Thyroid gland (tissue), 4 donors: ENCODE measurements around the gene SP4. TPM values are rescaled to one million over a fixed set of nuclear protein-coding genes. Genes with fewer than 3 reads are reported as not detected.

Source experiments
- DNase-seq, 2 donors: peaks; one replicate each; pipeline ENCODE4 v3.0.0-alpha.2; 2019
- H3K27ac ChIP-seq, 3 donors: fragments of 200-600 bp; sonication (generic); 1 replicate in 2 of 3; 2 replicates in 1 of 3; pipeline ENCODE4 v1.5.1; 2016 to 2019; ENCODE audit warnings: mild to moderate bottlenecking in 1 of 3, moderate library complexity in 1 of 3
- H3K27me3 ChIP-seq: fragments of 200-600 bp; sonication (generic); one replicate; pipeline ENCODE4 v1.5.1; 2019
- H3K36me3 ChIP-seq, 2 donors: fragments of 200-600 bp; sonication (generic); one replicate each; pipeline ENCODE4 v1.5.1; 2016 to 2019
- H3K4me1 ChIP-seq, 2 donors: fragments of 200-600 bp; sonication (generic); one replicate each; pipeline ENCODE4 v1.5.1; 2017 to 2019
- H3K4me3 ChIP-seq, 3 donors: fragments of 200-600 bp; sonication (generic); replicated peaks in 1 of 3; 1 replicate in 2 of 3; 2 replicates in 1 of 3; pipeline ENCODE4 v1.5.1; 2016; ENCODE audit warnings: mild to moderate bottlenecking in 1 of 3
- H3K9me3 ChIP-seq: fragments of 200-600 bp; sonication (generic); one replicate; pipeline ENCODE4 v1.5.1; 2017
- CTCF ChIP-seq, 6 experiments: fragments of 200-600 bp in 3 of 6; fragments of 450-650 bp in 3 of 6; sonication (generic) in 3 of 6; IDR thresholded peaks; one replicate each; pipeline ENCODE4 v1.5.1; 2016 to 2019; ENCODE audit warnings: antibody characterized with exemption in 6 of 6, mild to moderate bottlenecking in 2 of 6, inconsistent platforms in 1 of 6, moderate library complexity in 1 of 6
- POLR2A ChIP-seq, 2 donors: fragments of 450-650 bp; IDR thresholded peaks; one replicate each; pipeline ENCODE4 v1.6.1; 2017; ENCODE audit warnings: antibody characterized with exemption in 2 of 2, mild to moderate bottlenecking in 2 of 2, moderate library complexity in 1 of 2
- WGBS, 2 donors: methylation state at CpG; one replicate each; pipeline ENCODE4 v1.1.5; 2017; 5-methylcytosine and 5-hydroxymethylcytosine counted together
- intact Hi-C: fragments of 100-400 bp; cut with DNase I; formaldehyde crosslinking; loops from one replicate; pipeline ENCODE4 v1.15.1; 2023
- total RNA-seq, 4 donors: library from RNA; depleted of rRNA; stranded (reverse); fragments of >200 nt; gene quantifications; one replicate each; pipeline ENCODE4 v1.2.3, GENCODE V29; 2016

SP4 gene
- total RNA-seq, 4 donors from 2014 or later = 16.9 to 33.8 (median 23.9) TPM

DNA sequence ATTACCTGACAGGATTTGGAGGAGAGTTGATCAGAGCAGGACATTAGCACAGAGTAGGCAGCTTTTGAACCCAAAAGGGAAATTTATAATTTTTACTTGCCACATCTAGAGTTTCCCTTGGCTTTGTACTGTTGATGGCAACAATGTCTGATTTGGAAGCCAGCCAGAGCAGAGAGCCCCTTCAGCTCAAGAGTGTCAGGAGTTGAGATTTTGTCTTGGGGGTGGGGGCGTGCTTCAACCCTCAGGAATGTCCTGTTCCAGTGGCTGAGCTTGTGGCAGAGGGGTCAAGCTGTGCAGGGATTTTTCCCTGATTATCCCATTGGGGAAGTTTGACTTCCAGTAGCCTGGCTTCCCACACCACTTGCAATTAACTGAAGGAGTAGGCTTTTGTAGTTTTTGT lies 27.0 kb downstream of the SP4 start:
- H3K9me3 ChIP-seq = no peaks in the 10 kb centered on the region
- 38 to 44% methylated on average over 1 of the region's 1 CpG for WGBS, 2 donors
- H3K27ac ChIP-seq = no peak overlapping the region
- no peaks in the 10 kb centered on the region for H3K36me3 ChIP-seq
- peak; percentile 54 to 57 for DNase-seq
- intact Hi-C loops = no loop called here
- TF ChIP-seq CTCF (IDR thresholded peaks at IDR 0.05) (no peak), POLR2A (IDR thresholded peaks at IDR 0.05) (no peak)
- H3K27me3 ChIP-seq = no peaks in the 10 kb centered on the region
- peaks cover 11 to 12% of the 10 kb centered on the region in 2 donors for H3K4me1 ChIP-seq
- no peak overlapping the region for H3K4me3 ChIP-seq

GRCh38 chr7:21461282-21461681 lies 33.4 kb downstream of the SP4 start:
- intact Hi-C loops = no loop called here
- WGBS, 2 donors = 86 to 98% methylated on average over 7 to 11 of the region's 26 CpGs
- no peak for DNase-seq
- Histone ChIP-seq H3K27ac (no peak overlapping the region), H3K27me3 (no peaks in the 10 kb centered on the region), H3K4me1 (no peaks in the 10 kb centered on the region), H3K36me3 (no peaks in the 10 kb centered on the region), H3K4me3 (no peak overlapping the region), H3K9me3 (no peaks in the 10 kb centered on the region)
- TF ChIP-seq POLR2A (IDR thresholded peaks at IDR 0.05) (no peak), CTCF (IDR thresholded peaks at IDR 0.05) (no peak)

- Histone ChIP-seq H3K9me3 (no peaks in the 10 kb centered on the region), H3K4me3 (no peak overlapping the region), H3K27ac (no peak overlapping the region), H3K36me3 (no peaks in the 10 kb centered on the region), H3K4me1 (no peaks in the 10 kb centered on the region), H3K27me3 (no peaks in the 10 kb centered on the region)
- 95 to 96% methylated on average over 3 of the region's 3 CpGs for WGBS, 2 donors
- no peak for TF ChIP-seq POLR2A (IDR thresholded peaks at IDR 0.05)
- DNase-seq = no peak
- intact Hi-C loops = no loop called here
Observed at GRCh38 chr7:21462081-21462480, 34.2 kb downstream of the SP4 start.

DNA sequence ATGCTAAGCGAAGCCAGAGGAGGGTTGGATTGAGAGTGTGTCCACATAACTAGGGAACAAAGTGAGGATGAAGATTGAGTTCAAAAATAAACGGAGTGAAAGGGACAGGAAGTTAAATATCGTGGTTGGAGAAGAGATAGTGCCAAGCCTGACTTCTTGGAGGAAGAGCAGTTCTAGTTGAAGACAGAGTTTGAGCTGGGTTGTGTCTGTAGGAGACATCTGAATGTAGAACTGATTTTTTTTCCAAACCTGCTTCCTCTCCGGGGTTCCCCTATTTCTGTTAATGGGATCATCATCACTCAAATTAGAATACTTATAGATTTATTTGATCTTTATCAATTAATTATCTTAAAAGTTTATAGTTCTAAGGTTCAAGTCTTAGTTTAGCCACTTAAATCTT lies 35.6 kb downstream of the SP4 start:
- H3K4me1 ChIP-seq = no peaks in the 10 kb centered on the region
- no peaks in the 10 kb centered on the region for H3K27me3 ChIP-seq
- no peak for TF ChIP-seq CTCF (IDR thresholded peaks at IDR 0.05)
- TF ChIP-seq POLR2A (IDR thresholded peaks at IDR 0.05) = no peak
- DNase-seq = no peak
- H3K27ac ChIP-seq = no peak overlapping the region
- H3K4me3 ChIP-seq = no peak overlapping the region
- H3K9me3 ChIP-seq = no peaks in the 10 kb centered on the region
- H3K36me3 ChIP-seq = no peaks in the 10 kb centered on the region
- intact Hi-C loops = no loop called here
- 88% methylated on average over 4 of the region's 4 CpGs for WGBS, 2 donors

- Histone ChIP-seq H3K9me3 (no peaks in the 10 kb centered on the region), H3K27me3 (no peaks in the 10 kb centered on the region), H3K27ac (no peak overlapping the region), H3K4me1 (no peaks in the 10 kb centered on the region), H3K36me3 (no peaks in the 10 kb centered on the region), H3K4me3 (no peak overlapping the region)
- intact Hi-C loops = no loop called here
- DNase-seq = no peak
- TF ChIP-seq CTCF (IDR thresholded peaks at IDR 0.05) = no peak
- TF ChIP-seq POLR2A (IDR thresholded peaks at IDR 0.05) = no peak
Observed at GRCh38 chr7:21468969-21469368, 41.1 kb downstream of the SP4 start.

DNA sequence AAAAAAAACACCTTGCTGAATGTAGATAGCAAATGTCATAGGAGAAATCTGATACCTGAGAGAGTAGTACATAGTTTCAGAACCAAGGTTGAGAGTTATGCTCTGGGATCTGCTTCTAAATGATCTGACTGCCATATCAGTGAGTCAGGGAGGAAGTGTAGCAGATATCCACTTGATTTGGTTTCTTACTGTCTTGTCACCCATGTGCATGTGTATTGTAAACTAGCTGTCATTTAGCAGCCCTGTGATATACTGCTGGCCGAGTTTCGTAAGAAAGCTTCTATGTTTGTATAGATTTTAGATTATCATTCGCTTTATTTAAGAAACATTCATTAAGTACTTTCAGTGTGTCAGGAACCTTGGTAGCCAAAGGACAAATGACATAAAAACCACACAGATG lies 42.0 kb downstream of the SP4 start:
- H3K36me3 ChIP-seq = no peaks in the 10 kb centered on the region
- no peak overlapping the region for H3K4me3 ChIP-seq
- intact Hi-C loops = no loop called here
- H3K4me1 ChIP-seq = no peaks in the 10 kb centered on the region
- WGBS, 2 donors = 96% methylated on average over 3 of the region's 3 CpGs
- no peak for TF ChIP-seq POLR2A (IDR thresholded peaks at IDR 0.05)
- no peak for TF ChIP-seq CTCF (IDR thresholded peaks at IDR 0.05)
- no peaks in the 10 kb centered on the region for H3K27me3 ChIP-seq
- DNase-seq = no peak
- H3K9me3 ChIP-seq = no peaks in the 10 kb centered on the region
- no peak overlapping the region for H3K27ac ChIP-seq
